ENCODE results near the gene ADGRF1.

Gene ADGRF1

DNA sequence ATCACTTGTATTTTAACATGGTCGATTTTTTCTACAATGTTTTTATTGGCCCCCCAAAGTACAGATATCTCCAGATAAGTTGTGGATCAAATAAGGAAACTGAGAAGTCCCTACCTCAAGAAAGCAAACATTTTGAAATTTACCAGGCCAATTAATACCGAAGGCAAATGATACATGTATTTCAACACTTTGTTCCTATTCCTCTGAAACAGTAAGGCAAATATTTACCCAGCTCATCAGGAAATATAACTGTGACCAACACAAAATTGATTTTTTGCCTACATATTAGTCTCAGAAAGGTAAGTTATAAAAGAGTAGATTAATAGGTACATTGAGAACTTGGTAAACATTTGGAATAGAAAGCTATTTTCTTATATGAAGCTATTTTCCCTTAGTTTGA is 69.1 kb downstream of the ADGRF1 start:
- no peak for DNase-seq

- DNase-seq = no peak
These were observed 69.6 kb downstream of the ADGRF1 start for GRCh38 chr6:46972531-46972930.

GRCh38 chr6:46969206-46969605 is 72.9 kb downstream of the ADGRF1 start:
- DNase-seq = no peak

DNA sequence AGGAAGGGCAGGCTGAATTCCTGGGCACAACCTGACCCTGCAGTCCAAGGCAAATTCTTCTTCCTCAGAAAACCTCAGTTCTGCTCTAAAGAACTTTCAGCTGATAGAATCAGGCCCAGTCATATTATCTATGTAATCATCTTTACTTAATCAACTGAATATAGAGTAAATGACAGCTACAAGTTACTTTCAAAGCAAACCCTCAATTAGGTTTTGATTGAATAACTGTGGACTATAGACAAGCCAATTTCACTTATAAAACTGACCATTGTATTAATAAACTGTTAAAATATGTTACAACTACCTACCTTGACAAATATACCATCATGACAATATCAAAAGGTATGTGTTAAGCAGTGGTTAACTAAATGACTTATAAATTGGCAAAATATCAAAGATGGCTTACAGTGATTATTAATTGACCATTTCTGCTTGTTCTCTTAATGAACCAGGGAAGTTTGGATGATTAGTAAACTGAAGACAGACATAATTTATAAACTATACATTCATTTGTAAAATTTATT is 74.2 kb downstream of the ADGRF1 start:
- no peak for DNase-seq

GRCh38 chr6:46964716-46965519 is 77.2 kb downstream of the ADGRF1 start:
- no peak for DNase-seq

DNA sequence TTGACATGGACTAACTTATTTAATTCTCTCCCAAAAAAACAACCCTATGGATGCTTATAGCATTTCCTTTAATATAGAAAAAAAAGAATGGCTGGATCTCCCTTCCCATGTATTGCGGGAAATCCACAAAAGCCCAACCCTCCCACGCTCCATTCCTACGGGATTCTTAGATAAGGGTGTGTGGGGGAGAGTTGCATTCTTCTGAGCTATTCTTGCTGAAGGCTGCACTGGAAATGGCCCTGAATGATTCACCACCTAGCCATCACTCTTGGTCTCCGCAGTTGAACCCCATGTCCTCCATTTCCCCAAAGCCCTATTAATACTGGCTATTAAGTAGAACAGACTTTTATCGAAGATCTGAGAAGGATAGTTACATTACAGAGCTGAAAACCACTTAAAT is 78.5 kb downstream of the ADGRF1 start:
- no peak for DNase-seq

- no peak for DNase-seq
These were observed 79.1 kb downstream of the ADGRF1 start for GRCh38 chr6:46963039-46963438.

DNA sequence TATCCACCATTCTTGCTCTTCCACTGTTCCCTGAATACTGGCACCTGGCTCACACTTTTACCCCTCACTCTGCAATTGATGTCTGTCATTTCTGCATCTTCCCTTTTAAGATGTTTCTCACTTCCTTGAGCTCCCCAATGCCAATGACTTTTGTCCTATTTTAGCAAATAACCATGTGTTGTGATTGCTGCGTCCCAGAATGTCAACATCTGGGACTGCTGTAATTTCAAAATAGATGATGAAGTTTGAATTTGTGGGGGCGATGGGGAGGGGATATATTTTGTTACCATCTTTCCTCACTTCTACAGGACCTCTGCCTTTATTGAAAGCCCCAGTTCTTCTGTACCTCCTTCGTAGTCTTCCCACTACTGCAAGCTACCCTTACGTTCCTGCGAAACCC is 80.4 kb downstream of the ADGRF1 start:
- no peak for DNase-seq

GRCh38 chr6:46961232-46961631 is 80.9 kb downstream of the ADGRF1 start:
- no peak for DNase-seq

GRCh38 chr6:46959419-46959818 is 82.7 kb downstream of the ADGRF1 start:
- no peak for DNase-seq

DNA sequence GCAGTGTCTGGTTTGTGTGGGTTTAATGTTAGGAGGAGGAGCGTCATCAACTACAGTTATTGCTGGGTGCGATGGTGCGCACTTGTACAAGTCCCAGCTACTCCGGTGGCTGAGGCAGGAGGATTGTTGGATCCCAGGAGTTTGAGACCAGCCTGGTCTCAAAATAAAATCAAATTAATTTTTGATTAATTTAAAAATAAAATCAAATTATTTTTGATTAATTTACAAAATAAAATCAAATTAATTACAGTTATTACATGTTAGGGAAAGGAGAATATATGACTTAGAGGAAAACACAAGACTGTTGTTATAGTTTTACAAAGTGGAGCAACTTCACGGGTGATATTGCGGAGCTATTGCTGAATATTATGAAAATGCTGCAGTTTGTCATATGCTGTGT is 85.7 kb downstream of the ADGRF1 start:
- DNase-seq = no peak

DNA sequence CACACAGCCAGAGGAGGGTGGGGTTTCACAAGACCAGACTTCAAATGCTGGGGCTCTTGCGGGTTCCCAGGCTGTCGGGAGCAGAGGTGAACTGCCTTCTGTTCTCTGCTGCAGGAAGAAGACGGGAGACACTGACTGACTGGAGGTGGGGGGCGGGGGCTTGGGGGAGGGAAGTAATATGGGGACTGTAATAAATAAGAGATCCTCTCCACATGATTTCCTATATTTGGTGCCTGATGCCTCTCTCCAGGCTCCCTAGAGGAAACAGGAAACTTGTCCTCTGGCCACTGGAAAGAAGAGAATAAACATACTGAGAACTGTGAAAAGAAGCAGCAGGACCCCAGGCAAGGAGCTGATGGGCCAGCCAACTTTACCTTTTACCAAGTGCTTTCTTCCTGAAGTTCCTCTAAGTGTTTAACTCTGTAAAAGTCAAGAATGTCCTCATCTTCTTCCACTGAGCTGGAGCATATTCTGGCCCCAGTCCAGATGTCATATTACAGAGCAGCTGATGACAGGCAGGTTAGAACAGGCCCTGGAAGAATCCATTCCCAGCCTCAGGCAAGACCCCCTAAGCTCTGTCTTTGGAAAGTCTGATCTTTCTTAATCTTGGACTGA is 87.2 kb downstream of the ADGRF1 start:
- DNase-seq = no peak

GRCh38 chr6:46953921-46954320 is 88.2 kb downstream of the ADGRF1 start:
- no peak for DNase-seq

DNA sequence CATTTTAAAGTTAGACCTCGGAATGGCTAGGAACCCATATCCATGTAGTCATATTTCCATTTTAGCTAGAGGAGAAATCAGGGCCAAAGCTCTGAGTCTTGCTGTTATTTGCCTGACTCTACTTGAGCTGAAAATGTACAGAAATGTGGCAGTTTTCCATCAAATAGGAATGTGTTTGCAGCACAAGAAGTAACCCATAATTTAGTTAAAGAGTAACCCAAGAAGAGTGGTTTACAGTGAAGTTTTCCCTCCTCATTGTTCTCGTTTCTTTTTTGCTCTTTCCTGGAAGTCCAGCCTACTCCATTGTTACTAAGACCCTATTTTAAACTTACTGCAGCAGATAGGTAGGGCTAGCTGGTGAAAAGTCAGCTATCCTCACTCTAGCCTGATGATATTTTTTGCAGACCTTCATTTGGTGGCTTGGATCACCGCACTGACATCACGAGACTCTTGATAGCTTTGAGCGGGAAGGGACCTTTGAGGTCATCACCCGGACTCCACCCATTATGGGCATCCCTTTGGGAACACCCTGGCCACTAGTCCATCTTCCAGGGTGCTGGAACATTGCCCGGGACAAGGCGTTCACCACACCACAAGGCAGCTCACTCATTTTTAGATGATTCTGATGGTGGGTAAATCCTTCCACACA is 92.4 kb downstream of the ADGRF1 start:
- no peak for DNase-seq

DNA sequence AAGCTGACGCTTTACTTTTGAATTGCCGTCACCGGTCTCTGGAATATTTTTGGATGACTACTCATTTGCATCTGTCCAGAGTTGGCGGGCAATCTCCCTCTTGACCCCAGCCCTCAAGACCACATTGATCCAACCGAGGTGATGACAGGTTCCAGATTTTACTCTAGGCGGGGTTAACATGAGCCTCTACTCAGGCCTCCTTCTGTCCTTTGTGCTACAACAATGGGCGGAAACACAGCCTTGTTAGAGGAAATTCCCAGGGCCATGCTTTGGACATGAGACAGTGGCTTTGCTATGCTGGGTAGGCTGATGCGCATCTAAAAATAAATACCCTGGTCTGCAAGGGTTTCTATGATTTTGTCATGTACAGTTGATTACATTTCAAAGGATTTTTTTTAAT is 93.4 kb downstream of the ADGRF1 start:
- no peak for DNase-seq

Data from midbrain (tissue), 1 donor.